Upper lobe of left lung (tissue), 6 donors: ENCODE data around the gene SP100. TPM values are rescaled to one million over a fixed set of nuclear protein-coding genes. Genes with fewer than 3 reads are reported as not detected.
A peak's percentile ranks its signal among the peaks of the same experiment; 100 is the strongest.
"Not testable (repeated sequence)": the region's sequence is repeated elsewhere in the genome, so short reads cannot be mapped to it uniquely, and the experiment has no call there.

Source experiments
- ATAC-seq, 2 donors: fragments of 200-7000 bp; cut with Tn5 transposase; one replicate each; pipeline ENCODE4 v1.9.1; 2022; ENCODE audit warnings: mild to moderate bottlenecking in 2 of 2, moderate library complexity in 2 of 2; ENCODE audit not compliant: low FRiP score in 2 of 2
- DNase-seq, 2 donors: peaks; one replicate each; pipeline ENCODE4 v3.0.0-alpha.2; 2019 to 2020
- H3K27ac ChIP-seq, 4 donors: fragments of 200-600 bp; sonication (generic); one replicate each; pipeline ENCODE4 v1.5.1; 2016 to 2019
- H3K27me3 ChIP-seq, 4 donors: fragments of 200-600 bp; sonication (generic); one replicate each; pipeline ENCODE4 v1.5.1; 2017 to 2019
- H3K36me3 ChIP-seq, 4 donors: fragments of 200-600 bp; sonication (generic); one replicate each; pipeline ENCODE4 v1.5.1; 2016 to 2019
- H3K4me1 ChIP-seq, 4 donors: fragments of 200-600 bp; sonication (generic); one replicate each; pipeline ENCODE4 v1.5.1; 2018 to 2019
- H3K4me3 ChIP-seq, 4 donors: fragments of 200-600 bp; sonication (generic); one replicate each; pipeline ENCODE4 v1.5.1; 2017 to 2019; ENCODE audit warnings: mild to moderate bottlenecking in 2 of 4, moderate library complexity in 1 of 4
- H3K9me3 ChIP-seq, 4 donors: fragments of 200-600 bp; sonication (generic); one replicate each; pipeline ENCODE4 v1.5.1; 2018 to 2019
- CTCF ChIP-seq, 6 experiments: fragments of 450-650 bp in 4 of 6; fragments of 200-600 bp in 2 of 6; sonication (generic) in 2 of 6; IDR thresholded peaks; one replicate each; pipeline ENCODE4 v1.5.1; 2016 to 2019; ENCODE audit warnings: antibody characterized with exemption in 6 of 6
- EP300 ChIP-seq, 4 donors: sonication (generic); formaldehyde crosslinking; IDR thresholded peaks; one replicate each; pipeline ENCODE4 v1.5.1; 2017; ENCODE audit warnings: antibody characterized with exemption in 4 of 4, control low read depth in 2 of 4
- POLR2A ChIP-seq, 4 donors: fragments of 450-650 bp; IDR thresholded peaks; one replicate each; pipeline ENCODE4 v1.5.1; 2016 to 2017; ENCODE audit warnings: antibody characterized with exemption in 4 of 4, mild to moderate bottlenecking in 2 of 4
- POLR2AphosphoS5 ChIP-seq, 2 donors: sonication (generic); formaldehyde crosslinking; IDR thresholded peaks; one replicate each; pipeline ENCODE4 v1.5.1; 2017; ENCODE audit warnings: antibody characterized with exemption in 2 of 2
- WGBS, 2 donors: methylation state at CpG; one replicate each; pipeline ENCODE4 v1.1.5; 2017 to 2018; 5-methylcytosine and 5-hydroxymethylcytosine counted together
- total RNA-seq, 6 donors: library from RNA; depleted of rRNA in 4 of 6; stranded (reverse); fragments of >200 nt in 4 of 6; gene quantifications; one replicate each; pipeline versions ENCODE4 v1.1.0 to v1.2.1, GENCODE V29; 2016 to 2021
- donor health status: DM: no; HTN: no; CAD: no; lungs with moderate emphysema.
- donor health status: DM: no; HTN: yes; CAD: no; lungs with severe emphysema.

Gene SP100
- total RNA-seq, 6 donors from 2014 or later, result 117 to 260 (median 153) TPM

GRCh38 chr2:230434677-230435324 lies 18.8 kb downstream of the SP100 start:
- ATAC-seq, result peak in 1 of 2 donors; percentile 38
- Histone ChIP-seq H3K4me1 (peaks cover 0 to 21% (median 14%) of the 10 kb centered on the region in 4 donors), H3K4me3 (no peak overlapping the region), H3K9me3 (no peaks in the 10 kb centered on the region), H3K27ac (peak overlapping the region in 2 of 4 donors; percentile 33 to 59), H3K27me3 (no peaks in the 10 kb centered on the region), H3K36me3 (peaks cover 0 to 24% (median 2%) of the 10 kb centered on the region in 4 donors)
- no peak for DNase-seq
- TF ChIP-seq EP300 (IDR thresholded peaks at IDR 0.05) (no peak), CTCF (IDR thresholded peaks at IDR 0.05) (no peak), POLR2A (IDR thresholded peaks at IDR 0.05) (no peak), POLR2AphosphoS5 (IDR thresholded peaks at IDR 0.05) (no peak)
- 73 to 74% methylated on average over 4 of the region's 4 CpGs for WGBS, 2 donors

- DNase-seq, result no peak
- Histone ChIP-seq H3K27ac (no peak overlapping the region), H3K27me3 (no peaks in the 10 kb centered on the region), H3K4me1 (peaks cover 4 to 18% (median 17%) of the 10 kb centered on the region in 4 donors), H3K4me3 (no peak overlapping the region), H3K9me3 (no peaks in the 10 kb centered on the region), H3K36me3 (peaks cover 0 to 19% (median 0%) of the 10 kb centered on the region in 4 donors)
- WGBS, 2 donors, result 88 to 96% methylated on average over 2 of the region's 2 CpGs
- no peak for TF ChIP-seq POLR2AphosphoS5 (IDR thresholded peaks at IDR 0.05)
- no peak for TF ChIP-seq POLR2A (IDR thresholded peaks at IDR 0.05)
- TF ChIP-seq CTCF (IDR thresholded peaks at IDR 0.05), result no peak
- TF ChIP-seq EP300 (IDR thresholded peaks at IDR 0.05), result no peak
- ATAC-seq, result no peak
These were observed 19.4 kb downstream of the SP100 start for GRCh38 chr2:230435431-230435830.

- not testable (repeated sequence) for ATAC-seq, H3K9me3 ChIP-seq, DNase-seq, H3K27me3 ChIP-seq, H3K4me3 ChIP-seq
- Histone ChIP-seq H3K36me3 (peaks cover 2 to 28% (median 9%) of the 10 kb centered on the region in 4 donors), H3K27ac (peak overlapping the region in 2 of 4 donors; percentile 28 to 62), H3K4me1 (peaks cover 20 to 37% (median 24%) of the 10 kb centered on the region in 4 donors)
These were observed 23.1 kb downstream of the SP100 start for GRCh38 chr2:230439121-230439520.

- Histone ChIP-seq H3K27ac (peak overlapping the region in 3 of 4 donors; percentile 28 to 62 (median 62)), H3K36me3 (peaks cover 3 to 32% (median 14%) of the 10 kb centered on the region in 4 donors), H3K4me3 (no peak overlapping the region), H3K4me1 (peaks cover 20 to 37% (median 23%) of the 10 kb centered on the region in 4 donors), H3K27me3 (no peaks in the 10 kb centered on the region), H3K9me3 (no peaks in the 10 kb centered on the region)
- DNase-seq, result no peak
- 29 to 30% methylated on average over 2 of the region's 2 CpGs for WGBS, 2 donors
- ATAC-seq, result no peak
- no peak for TF ChIP-seq POLR2AphosphoS5 (IDR thresholded peaks at IDR 0.05)
- TF ChIP-seq EP300 (IDR thresholded peaks at IDR 0.05), result no peak
- no peak for TF ChIP-seq POLR2A (IDR thresholded peaks at IDR 0.05)
- no peak for TF ChIP-seq CTCF (IDR thresholded peaks at IDR 0.05)
These were observed 23.6 kb downstream of the SP100 start for GRCh38 chr2:230439590-230439989.

GRCh38 chr2:230441227-230441897 lies 25.4 kb downstream of the SP100 start:
- 48 to 53% methylated on average over 4 of the region's 4 CpGs for WGBS, 2 donors
- Histone ChIP-seq H3K9me3 (no peaks in the 10 kb centered on the region), H3K27me3 (no peaks in the 10 kb centered on the region), H3K27ac (peak overlapping the region; percentile 37 to 69 (median 61)), H3K36me3 (peaks cover 3 to 44% (median 21%) of the 10 kb centered on the region in 4 donors), H3K4me1 (peaks cover 20 to 37% (median 23%) of the 10 kb centered on the region in 4 donors), H3K4me3 (no peak overlapping the region)
- peak; percentile 63 to 70 for ATAC-seq
- peak in 1 of 2 donors; percentile 53 for DNase-seq
- TF ChIP-seq EP300 (IDR thresholded peaks at IDR 0.05) (peak in 2 of 4 donors; percentile 83 to 88), CTCF (IDR thresholded peaks at IDR 0.05) (no peak), POLR2A (IDR thresholded peaks at IDR 0.05) (peak in 2 of 4 donors; percentile 14 to 17)
